ENCODE results near the gene PNPLA6. TPM values are rescaled to one million over a fixed set of nuclear protein-coding genes. Genes with fewer than 3 reads are reported as not detected.
"Not testable (repeated sequence)": the region's sequence is repeated elsewhere in the genome, so short reads cannot be mapped to it uniquely, and the experiment has no call there.

Gene PNPLA6
- polyA plus RNA-seq, 4 donors: 42.4 to 120 (median 78.4) TPM

GRCh38 chr19:7533925-7534480, 1.5 kb upstream of the PNPLA6 start:
- Histone ChIP-seq H3K36me3 (ENCODE audit: control insufficient read depth in 3 of 3, insufficient read depth in 2 of 3, low read depth in 1 of 3, low read length in 3 of 3) (peaks cover 2 to 48% (median 9%) of the 10 kb centered on the region in 3 donors), H3K27me3 (ENCODE audit: control insufficient read depth in 3 of 3, insufficient read depth in 3 of 3, low read length in 3 of 3) (no peaks in the 10 kb centered on the region), H3K4me1 (ENCODE audit: control insufficient read depth in 3 of 3, insufficient read depth in 2 of 3, low read depth in 1 of 3, low read length in 2 of 3) (peaks cover 0 to 8% (median 0%) of the 10 kb centered on the region in 3 donors), H3K27ac (ENCODE audit: low read depth in 1 of 3, low read length in 2 of 3) (peak overlapping the region; percentile 95), H3K9me3 (ENCODE audit: control insufficient read depth in 2 of 2, insufficient read depth in 1 of 2, low read depth in 1 of 2, low read length in 1 of 2) (no peaks in the 10 kb centered on the region), H3K4me3 (ENCODE audit: low read depth in 1 of 3, low read length in 3 of 3) (peak overlapping the region; percentile 90 to 99 (median 93))
- WGBS, 3 donors: 0% methylated on average over 34 to 41 of the region's 41 CpGs
- FAIRE-seq (no peak), DNase-seq (peak; percentile 90 to 94)

DNA sequence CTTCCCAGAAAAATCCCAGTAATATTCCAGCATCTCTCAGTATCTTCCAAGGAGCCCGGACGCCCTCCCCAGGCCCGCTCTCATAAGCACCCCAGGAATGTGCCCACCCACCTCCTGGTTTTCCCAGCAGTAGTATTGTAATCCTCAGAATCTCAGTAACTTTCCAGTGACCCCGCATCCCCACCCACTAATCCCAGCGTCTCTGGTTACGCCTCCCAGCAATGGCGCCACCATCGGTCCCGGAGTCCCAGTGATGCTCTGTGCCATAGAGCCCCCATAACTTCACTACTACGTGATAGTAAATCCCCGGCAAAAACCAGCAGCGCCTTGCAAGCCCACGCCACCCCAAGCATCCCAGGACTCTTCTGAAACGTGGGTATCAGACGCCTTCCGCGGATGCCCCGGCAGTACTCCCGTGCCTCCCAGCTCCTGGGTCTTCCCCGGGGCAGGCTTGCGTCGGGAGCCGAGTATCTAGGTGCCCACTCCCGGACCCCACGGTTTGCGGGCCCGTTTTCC, 928 bp upstream of the PNPLA6 start:
- 0 to 1% (median 0%) methylated on average over 27 of the region's 27 CpGs for WGBS, 3 donors
- FAIRE-seq (no peak), DNase-seq (peak; percentile 44 to 71)
- peaks cover 2 to 46% (median 9%) of the 10 kb centered on the region in 3 donors for H3K36me3 ChIP-seq (ENCODE audit: control insufficient read depth in 3 of 3, insufficient read depth in 2 of 3, low read depth in 1 of 3, low read length in 3 of 3)
- no peaks in the 10 kb centered on the region for H3K9me3 ChIP-seq (ENCODE audit: control insufficient read depth in 2 of 2, insufficient read depth in 1 of 2, low read depth in 1 of 2, low read length in 1 of 2)
- peak overlapping the region; percentile 90 to 99 (median 93) for H3K4me3 ChIP-seq (ENCODE audit: low read depth in 1 of 3, low read length in 3 of 3)
- H3K4me1 ChIP-seq (ENCODE audit: control insufficient read depth in 3 of 3, insufficient read depth in 2 of 3, low read depth in 1 of 3, low read length in 2 of 3): peaks cover 0 to 8% (median 0%) of the 10 kb centered on the region in 3 donors
- peak overlapping the region; percentile 95 for H3K27ac ChIP-seq (ENCODE audit: low read depth in 1 of 3, low read length in 2 of 3)
- no peaks in the 10 kb centered on the region for H3K27me3 ChIP-seq (ENCODE audit: control insufficient read depth in 3 of 3, insufficient read depth in 3 of 3, low read length in 3 of 3)

- Histone ChIP-seq H3K4me3 (ENCODE audit: low read depth in 1 of 3, low read length in 3 of 3) (peak overlapping the region; percentile 90 to 99 (median 93)), H3K4me1 (ENCODE audit: control insufficient read depth in 3 of 3, insufficient read depth in 2 of 3, low read depth in 1 of 3, low read length in 2 of 3) (peaks cover 0 to 8% (median 0%) of the 10 kb centered on the region in 3 donors), H3K27me3 (ENCODE audit: control insufficient read depth in 3 of 3, insufficient read depth in 3 of 3, low read length in 3 of 3) (no peaks in the 10 kb centered on the region), H3K9me3 (ENCODE audit: control insufficient read depth in 2 of 2, insufficient read depth in 1 of 2, low read depth in 1 of 2, low read length in 1 of 2) (no peaks in the 10 kb centered on the region), H3K27ac (ENCODE audit: low read depth in 1 of 3, low read length in 2 of 3) (peak overlapping the region; percentile 95), H3K36me3 (ENCODE audit: control insufficient read depth in 3 of 3, insufficient read depth in 2 of 3, low read depth in 1 of 3, low read length in 3 of 3) (peaks cover 11 to 50% (median 11%) of the 10 kb centered on the region in 3 donors)
- DNase-seq (peak in 1 of 2 donors; percentile 28), FAIRE-seq (no peak)
- 17 to 22% (median 18%) methylated on average over 25 to 30 of the region's 30 CpGs for whole genome bisulfite sequencing, 3 donors
Measured at GRCh38 chr19:7535998-7536695, 630 bp downstream of the PNPLA6 start.

DNA sequence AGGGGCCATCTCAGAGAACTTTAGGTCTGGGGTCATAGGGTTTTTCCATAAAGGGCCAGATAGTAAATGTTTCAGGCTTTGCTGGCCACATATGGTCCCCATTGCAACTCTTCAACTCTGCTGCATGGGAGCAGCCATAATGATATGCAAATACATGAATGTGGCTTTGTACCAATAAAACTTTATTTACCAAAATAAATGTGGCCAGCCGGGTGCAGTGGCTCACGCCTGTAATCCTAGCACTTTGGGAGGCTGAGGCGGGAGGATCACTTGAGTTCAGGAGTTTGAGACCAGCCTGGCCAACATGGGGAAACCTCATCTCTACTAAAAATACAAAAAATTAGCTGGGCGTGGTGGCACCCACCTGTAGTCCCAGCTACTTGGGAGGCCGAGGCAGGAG, 3.5 kb downstream of the PNPLA6 start:
- H3K4me1 ChIP-seq (ENCODE audit: control insufficient read depth in 3 of 3, insufficient read depth in 2 of 3, low read depth in 1 of 3, low read length in 2 of 3); H3K4me3 ChIP-seq (ENCODE audit: low read depth in 1 of 3, low read length in 3 of 3); DNase-seq; H3K9me3 ChIP-seq (ENCODE audit: control insufficient read depth in 2 of 2, insufficient read depth in 1 of 2, low read depth in 1 of 2, low read length in 1 of 2); H3K27ac ChIP-seq (ENCODE audit: low read depth in 1 of 3, low read length in 2 of 3); FAIRE-seq; H3K27me3 ChIP-seq (ENCODE audit: control insufficient read depth in 3 of 3, insufficient read depth in 3 of 3, low read length in 3 of 3): not testable (repeated sequence)
- peaks cover 17 to 59% (median 26%) of the 10 kb centered on the region in 3 donors for H3K36me3 ChIP-seq (ENCODE audit: control insufficient read depth in 3 of 3, insufficient read depth in 2 of 3, low read depth in 1 of 3, low read length in 3 of 3)
- WGBS, 3 donors: 92 to 98% (median 97%) methylated on average over 5 of the region's 5 CpGs

- H3K27me3 ChIP-seq (ENCODE audit: control insufficient read depth in 3 of 3, insufficient read depth in 3 of 3, low read length in 3 of 3): no peaks in the 10 kb centered on the region
- H3K9me3 ChIP-seq (ENCODE audit: control insufficient read depth in 2 of 2, insufficient read depth in 1 of 2, low read depth in 1 of 2, low read length in 1 of 2): no peaks in the 10 kb centered on the region
- peaks cover 17 to 64% (median 26%) of the 10 kb centered on the region in 3 donors for H3K36me3 ChIP-seq (ENCODE audit: control insufficient read depth in 3 of 3, insufficient read depth in 2 of 3, low read depth in 1 of 3, low read length in 3 of 3)
- H3K27ac ChIP-seq (ENCODE audit: low read depth in 1 of 3, low read length in 2 of 3): no peak overlapping the region
- no peak overlapping the region for H3K4me3 ChIP-seq (ENCODE audit: low read depth in 1 of 3, low read length in 3 of 3)
- WGBS, 3 donors: 95 to 96% (median 95%) methylated on average over 25 to 28 of the region's 28 CpGs
- H3K4me1 ChIP-seq (ENCODE audit: control insufficient read depth in 3 of 3, insufficient read depth in 2 of 3, low read depth in 1 of 3, low read length in 2 of 3): peaks cover 0 to 8% (median 0%) of the 10 kb centered on the region in 3 donors
- FAIRE-seq: no peak
- DNase-seq: no peak
Measured at GRCh38 chr19:7539827-7540425, 4.4 kb downstream of the PNPLA6 start.

DNA sequence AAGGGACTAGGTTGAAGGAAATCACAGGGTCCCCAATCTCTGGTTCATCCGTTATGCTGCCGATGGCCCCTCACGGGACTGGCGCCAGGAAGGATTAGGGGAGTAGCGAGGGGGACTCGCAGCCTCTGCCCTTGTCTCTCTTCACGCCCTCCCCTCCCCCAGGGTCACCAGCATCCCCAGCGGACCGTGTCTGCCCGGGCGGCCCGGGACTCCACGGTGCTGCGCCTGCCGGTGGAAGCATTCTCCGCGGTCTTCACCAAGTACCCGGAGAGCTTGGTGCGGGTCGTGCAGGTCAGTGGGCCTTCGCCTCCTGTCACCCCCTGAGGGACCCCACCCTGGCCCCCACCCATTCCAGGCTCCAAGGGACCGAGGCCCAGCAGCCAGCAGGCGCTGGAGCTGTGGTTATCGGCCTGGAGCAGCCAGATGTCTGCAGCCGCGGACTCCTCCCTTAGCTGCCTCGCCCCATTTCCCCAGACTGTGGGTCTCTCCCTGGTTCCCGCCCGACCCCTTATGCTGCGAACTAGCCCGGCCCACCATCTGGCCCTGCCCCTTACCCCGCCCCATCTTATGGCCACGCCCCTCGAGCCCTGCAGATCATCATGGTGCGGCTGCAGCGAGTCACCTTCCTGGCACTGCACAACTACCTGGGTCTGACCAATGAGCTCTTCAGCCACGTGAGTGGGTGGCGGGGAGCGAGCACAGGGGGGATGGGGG, 5.4 kb downstream of the PNPLA6 start:
- FAIRE-seq: no peak
- H3K9me3 ChIP-seq (ENCODE audit: control insufficient read depth in 2 of 2, insufficient read depth in 1 of 2, low read depth in 1 of 2, low read length in 1 of 2): no peaks in the 10 kb centered on the region

DNA sequence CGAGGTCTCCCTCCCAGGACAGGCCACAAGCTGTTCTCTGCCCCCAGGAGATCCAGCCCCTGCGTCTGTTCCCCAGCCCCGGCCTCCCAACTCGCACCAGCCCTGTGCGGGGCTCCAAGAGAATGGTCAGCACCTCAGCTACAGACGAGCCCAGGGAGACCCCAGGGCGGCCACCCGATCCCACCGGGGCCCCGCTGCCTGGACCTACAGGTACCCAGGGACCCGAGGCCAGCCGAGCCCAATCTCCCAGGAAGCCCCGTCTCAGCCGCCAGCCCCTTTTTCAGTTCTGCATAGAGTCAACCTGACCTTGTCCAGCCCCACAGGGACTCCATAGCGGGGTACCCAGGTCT, 5.9 kb downstream of the PNPLA6 start:
- peaks cover 17 to 66% (median 26%) of the 10 kb centered on the region in 3 donors for H3K36me3 ChIP-seq (ENCODE audit: control insufficient read depth in 3 of 3, insufficient read depth in 2 of 3, low read depth in 1 of 3, low read length in 3 of 3)

More for the DNA sequence above, 5.4 kb downstream of the PNPLA6 start:
- no peak for DNase-seq
- no peak overlapping the region for H3K27ac ChIP-seq (ENCODE audit: low read depth in 1 of 3, low read length in 2 of 3)
- no peaks in the 10 kb centered on the region for H3K27me3 ChIP-seq (ENCODE audit: control insufficient read depth in 3 of 3, insufficient read depth in 3 of 3, low read length in 3 of 3)
- H3K4me1 ChIP-seq (ENCODE audit: control insufficient read depth in 3 of 3, insufficient read depth in 2 of 3, low read depth in 1 of 3, low read length in 2 of 3): peaks cover 0 to 6% (median 0%) of the 10 kb centered on the region in 3 donors
- no peak overlapping the region for H3K4me3 ChIP-seq (ENCODE audit: low read depth in 1 of 3, low read length in 3 of 3)
- peaks cover 17 to 69% (median 26%) of the 10 kb centered on the region in 3 donors for H3K36me3 ChIP-seq (ENCODE audit: control insufficient read depth in 3 of 3, insufficient read depth in 2 of 3, low read depth in 1 of 3, low read length in 3 of 3)
- 85 to 91% (median 90%) methylated on average over 30 to 39 of the region's 39 CpGs for WGBS, 3 donors

More for the DNA sequence above, 5.9 kb downstream of the PNPLA6 start:
- DNase-seq: no peak
- no peak overlapping the region for H3K27ac ChIP-seq (ENCODE audit: low read depth in 1 of 3, low read length in 2 of 3)
- no peaks in the 10 kb centered on the region for H3K9me3 ChIP-seq (ENCODE audit: control insufficient read depth in 2 of 2, insufficient read depth in 1 of 2, low read depth in 1 of 2, low read length in 1 of 2)
- no peak for FAIRE-seq
- WGBS, 3 donors: 93 to 97% (median 97%) methylated on average over 14 to 15 of the region's 15 CpGs
- no peaks in the 10 kb centered on the region for H3K27me3 ChIP-seq (ENCODE audit: control insufficient read depth in 3 of 3, insufficient read depth in 3 of 3, low read length in 3 of 3)
- H3K4me3 ChIP-seq (ENCODE audit: low read depth in 1 of 3, low read length in 3 of 3): no peak overlapping the region
- H3K4me1 ChIP-seq (ENCODE audit: control insufficient read depth in 3 of 3, insufficient read depth in 2 of 3, low read depth in 1 of 3, low read length in 2 of 3): peaks cover 0 to 1% (median 0%) of the 10 kb centered on the region in 3 donors

Measured in small intestine (tissue), 7 donors.